B cell (primary cell): ENCODE results near the gene CPO.

ENCODE experiments used
- CTCF ChIP-seq: fragments of 200-600 bp; IDR thresholded peaks from one replicate; pipeline ENCODE4 v1.8.0; 2022; ENCODE audit warnings: antibody characterized with exemption, mild to moderate bottlenecking
- EZH2 ChIP-seq: IDR thresholded peaks from 2 replicates; pipeline ENCODE4 v1.6.1; 2012; ENCODE audit warnings: borderline replicate concordance, low read depth, mild to moderate bottlenecking, moderate library complexity, low read length; ENCODE audit not compliant: insufficient read depth, poor library complexity, severe bottlenecking

- TF ChIP-seq CTCF: no peak
- TF ChIP-seq EZH2: no peak
These were observed 35.2 kb downstream of the CPO start for GRCh38 chr2:206974551-206974950.
